Activated B cell treated with CpG ODN at 0.5 μM for 24 hours (primary cell): ENCODE data around the gene NID2. TPM values are rescaled to one million over a fixed set of nuclear protein-coding genes. Genes with fewer than 3 reads are reported as not detected.

Experiments
- ATAC-seq: fragments of 200-7000 bp; cut with Tn5 transposase; one replicate; pipeline ENCODE4 v1.10.0; 2021; ENCODE audit warnings: low read depth, mild to moderate bottlenecking, moderate library complexity
- CTCF ChIA-PET: fragments of 350-600 bp; sonication (Branson Sonifier 250); formaldehyde crosslinking; loops from one replicate; lab custom pipeline; 2021; ENCODE audit warnings: antibody characterized with exemption; lab: Charles Lee
- POLR2A ChIA-PET: fragments of 350-600 bp; sonication (Branson Sonifier 250); formaldehyde crosslinking; loops from one replicate; lab custom pipeline; 2021; ENCODE audit warnings: antibody characterized with exemption; lab: Charles Lee
- DNase-seq: peaks from one replicate; pipeline ENCODE4 v3.0.0; 2022
- H3K27ac Mint-ChIP-seq: one replicate; pipeline ENCODE4 v1.8.0; 2020; ENCODE audit warnings: mixed read lengths
- H3K27me3 Mint-ChIP-seq: one replicate; pipeline ENCODE4 v1.8.0; 2021; ENCODE audit warnings: mixed read lengths
- H3K36me3 Mint-ChIP-seq: one replicate; pipeline ENCODE4 v1.8.0; 2021; ENCODE audit warnings: low read depth, mixed read lengths
- H3K4me1 Mint-ChIP-seq: one replicate; pipeline ENCODE4 v1.8.0; 2021; ENCODE audit warnings: mixed read lengths
- H3K4me3 Mint-ChIP-seq: one replicate; pipeline ENCODE4 v1.8.0; 2020; ENCODE audit warnings: mild to moderate bottlenecking, mixed read lengths
- H3K9me3 Mint-ChIP-seq: one replicate; pipeline ENCODE4 v1.8.0; 2020; ENCODE audit warnings: mixed read lengths
- intact Hi-C: fragments of 100-400 bp; cut with micrococcal nuclease; formaldehyde crosslinking; loops from one replicate; pipeline ENCODE4 v1.15.1; 2024
- total RNA-seq: library from RNA; stranded (reverse); gene quantifications from 2 replicates; pipeline ENCODE4 v1.2.3, GENCODE V29; 2022
- TF ChIP-seq, protein P1 (sequence below): fragments of 200-600 bp; IDR thresholded peaks from one replicate; pipeline ENCODE4 v1.8.0; 2022; ENCODE audit warnings: antibody characterized with exemption, mild to moderate bottlenecking

Gene NID2
- total RNA-seq, 1 donor from 2014 or later: not detected

DNA sequence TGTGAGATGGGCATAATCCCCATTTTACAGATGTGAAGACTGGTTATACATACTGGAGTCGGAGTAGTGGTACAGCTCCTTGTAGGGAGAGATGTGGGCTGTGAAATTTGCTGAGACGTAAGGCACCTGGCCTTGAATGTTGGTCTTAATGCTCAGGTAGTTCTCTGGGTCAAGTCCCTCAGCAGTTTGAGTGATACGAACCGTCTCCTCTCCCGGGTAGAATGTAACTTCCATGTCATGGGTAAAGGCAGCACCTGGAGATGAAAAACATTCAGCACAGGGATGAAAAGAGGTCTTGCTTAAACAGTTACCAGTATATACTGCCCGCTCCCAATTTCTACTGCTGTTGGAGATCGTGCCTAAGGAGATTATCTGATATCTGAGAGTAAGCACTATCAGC, 28.3 kb downstream of the NID2 start:
- Mint-ChIP-seq H3K4me3 (no peak overlapping the region), H3K4me1 (peaks cover 11% of the 10 kb centered on the region), H3K9me3 (peaks cover 6% of the 10 kb centered on the region), H3K27me3 (peaks cover 8% of the 10 kb centered on the region), H3K27ac (no peak overlapping the region), H3K36me3 (no peaks in the 10 kb centered on the region)
- DNase-seq (no peak), ATAC-seq (no peak)
- POLR2A ChIA-PET: no interaction called here
- intact Hi-C loops: loop anchor here (10.0 kb wide), 1 partner anchor 234 kb away; no protein-coding TSS in a partner anchor
- CTCF ChIA-PET: interaction anchor here (0.9 kb wide), 1 partner anchor 105 kb away, joined by 3 read pairs; no protein-coding TSS in a partner anchor
- TF ChIP-seq, protein P1, sequence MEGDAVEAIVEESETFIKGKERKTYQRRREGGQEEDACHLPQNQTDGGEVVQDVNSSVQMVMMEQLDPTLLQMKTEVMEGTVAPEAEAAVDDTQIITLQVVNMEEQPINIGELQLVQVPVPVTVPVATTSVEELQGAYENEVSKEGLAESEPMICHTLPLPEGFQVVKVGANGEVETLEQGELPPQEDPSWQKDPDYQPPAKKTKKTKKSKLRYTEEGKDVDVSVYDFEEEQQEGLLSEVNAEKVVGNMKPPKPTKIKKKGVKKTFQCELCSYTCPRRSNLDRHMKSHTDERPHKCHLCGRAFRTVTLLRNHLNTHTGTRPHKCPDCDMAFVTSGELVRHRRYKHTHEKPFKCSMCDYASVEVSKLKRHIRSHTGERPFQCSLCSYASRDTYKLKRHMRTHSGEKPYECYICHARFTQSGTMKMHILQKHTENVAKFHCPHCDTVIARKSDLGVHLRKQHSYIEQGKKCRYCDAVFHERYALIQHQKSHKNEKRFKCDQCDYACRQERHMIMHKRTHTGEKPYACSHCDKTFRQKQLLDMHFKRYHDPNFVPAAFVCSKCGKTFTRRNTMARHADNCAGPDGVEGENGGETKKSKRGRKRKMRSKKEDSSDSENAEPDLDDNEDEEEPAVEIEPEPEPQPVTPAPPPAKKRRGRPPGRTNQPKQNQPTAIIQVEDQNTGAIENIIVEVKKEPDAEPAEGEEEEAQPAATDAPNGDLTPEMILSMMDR: no peak

DNA sequence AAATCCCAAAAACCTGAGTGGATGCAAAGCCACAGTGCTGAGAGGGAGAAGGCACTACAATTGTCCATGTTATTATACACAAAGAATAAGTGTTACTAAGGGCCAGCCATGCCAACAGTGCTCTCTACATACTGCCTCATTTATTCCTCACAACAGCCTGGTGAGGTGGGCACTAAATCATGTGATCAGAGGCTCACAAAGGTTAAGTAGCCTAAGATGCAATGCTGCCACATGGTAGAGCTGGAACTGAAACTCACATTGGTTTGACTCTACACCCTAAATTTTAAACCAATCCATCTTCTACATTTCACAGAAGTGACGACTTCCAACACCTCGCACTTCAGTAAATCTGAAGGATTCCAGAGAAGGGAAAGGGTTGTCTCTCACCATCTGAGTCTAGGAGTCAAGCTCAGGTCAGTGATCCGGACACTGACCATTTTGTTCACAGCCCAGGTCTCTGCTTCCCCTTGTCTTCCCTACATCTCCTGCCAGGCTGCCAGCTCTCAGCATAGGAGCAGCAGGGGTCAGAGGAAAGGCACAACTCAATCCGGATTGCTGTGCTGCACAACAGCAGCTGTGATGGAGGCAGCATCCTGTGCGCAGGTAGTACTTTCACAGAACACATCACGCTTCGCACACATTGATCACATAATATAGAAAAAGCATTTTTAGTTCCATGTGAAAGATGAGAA, 29.6 kb downstream of the NID2 start:
- H3K4me1 Mint-ChIP-seq: peaks cover 3% of the 10 kb centered on the region
- TF ChIP-seq, protein P1: no peak
- H3K9me3 Mint-ChIP-seq: peaks cover 6% of the 10 kb centered on the region
- intact Hi-C loops: no loop called here
- ChIA-PET CTCF (no interaction called here), POLR2A (no interaction called here)
- no peak for ATAC-seq
- H3K36me3 Mint-ChIP-seq: no peaks in the 10 kb centered on the region
- no peak overlapping the region for H3K4me3 Mint-ChIP-seq
- DNase-seq: no peak
- peaks cover 4% of the 10 kb centered on the region for H3K27me3 Mint-ChIP-seq
- no peak overlapping the region for H3K27ac Mint-ChIP-seq

DNA sequence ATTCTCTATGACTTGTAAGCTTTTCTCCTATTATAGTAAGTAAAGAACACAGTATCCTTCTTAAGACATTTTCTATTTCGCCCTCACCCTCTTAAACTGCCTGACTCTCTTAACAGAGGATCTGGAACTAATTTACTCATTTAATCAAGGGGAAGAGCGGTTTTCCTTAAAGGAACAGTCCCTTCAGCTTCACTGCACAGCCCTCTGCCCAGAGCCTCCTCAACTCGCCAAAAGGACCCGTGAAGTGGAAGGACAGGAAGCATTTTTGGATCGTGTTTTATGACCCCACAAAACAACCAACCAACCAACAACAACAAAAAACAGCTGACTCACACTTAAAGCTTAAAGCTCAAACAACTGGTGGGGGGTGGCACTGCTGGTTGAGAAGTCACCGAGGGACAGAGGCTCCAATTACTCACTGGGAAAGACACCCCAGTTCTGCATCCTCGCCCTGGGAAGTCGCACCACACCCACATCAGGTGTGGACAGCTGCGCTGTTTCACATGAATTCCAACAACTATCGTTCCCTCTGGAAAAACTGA, 35.7 kb downstream of the NID2 start:
- ATAC-seq (no peak), DNase-seq (no peak)
- Mint-ChIP-seq H3K9me3 (peaks cover 6% of the 10 kb centered on the region), H3K4me1 (no peaks in the 10 kb centered on the region), H3K36me3 (no peaks in the 10 kb centered on the region), H3K4me3 (no peak overlapping the region), H3K27me3 (peaks cover 6% of the 10 kb centered on the region), H3K27ac (no peak overlapping the region)
- intact Hi-C loops: no loop called here
- POLR2A ChIA-PET: no interaction called here
- TF ChIP-seq, protein P1: no peak
- CTCF ChIA-PET: no interaction called here

DNA sequence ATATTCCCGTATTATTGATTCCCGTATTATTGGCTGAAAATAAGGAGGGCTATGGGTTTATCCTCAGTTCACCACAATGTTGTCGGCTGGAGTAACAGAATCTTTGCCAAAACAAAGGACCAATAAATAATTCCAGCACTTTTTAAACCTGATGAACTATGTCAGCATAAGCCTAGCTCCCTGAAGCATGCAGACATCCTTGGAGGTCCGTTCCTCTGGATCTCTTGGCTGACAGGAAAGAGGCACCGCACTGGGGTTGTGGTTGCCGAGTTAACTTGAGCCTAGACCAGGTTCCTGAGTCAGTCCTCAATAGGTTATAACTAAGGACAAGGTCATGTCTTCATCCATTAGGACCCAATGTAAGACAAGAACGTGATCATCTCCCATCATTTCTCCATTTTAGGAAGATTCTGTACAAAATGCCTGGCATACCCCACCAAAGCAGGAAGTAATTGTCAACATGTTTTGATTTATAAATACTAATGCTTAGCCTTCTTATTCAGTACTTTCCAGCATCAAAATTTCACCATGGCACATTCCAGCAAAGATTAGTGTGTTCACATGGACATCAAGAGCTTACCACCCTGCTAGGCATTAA, 36.6 kb downstream of the NID2 start:
- Mint-ChIP-seq H3K36me3 (no peaks in the 10 kb centered on the region), H3K4me1 (no peaks in the 10 kb centered on the region), H3K9me3 (peaks cover 6% of the 10 kb centered on the region), H3K27ac (no peak overlapping the region), H3K27me3 (peaks cover 5% of the 10 kb centered on the region), H3K4me3 (no peak overlapping the region)
- ChIA-PET POLR2A (interaction anchor here (0.6 kb wide), 1 partner anchor 321 kb away, joined by 4 read pairs; no protein-coding TSS in a partner anchor), CTCF (no interaction called here)
- TF ChIP-seq, protein P1: no peak
- intact Hi-C loops: no loop called here
- DNase-seq (no peak), ATAC-seq (no peak)

DNA sequence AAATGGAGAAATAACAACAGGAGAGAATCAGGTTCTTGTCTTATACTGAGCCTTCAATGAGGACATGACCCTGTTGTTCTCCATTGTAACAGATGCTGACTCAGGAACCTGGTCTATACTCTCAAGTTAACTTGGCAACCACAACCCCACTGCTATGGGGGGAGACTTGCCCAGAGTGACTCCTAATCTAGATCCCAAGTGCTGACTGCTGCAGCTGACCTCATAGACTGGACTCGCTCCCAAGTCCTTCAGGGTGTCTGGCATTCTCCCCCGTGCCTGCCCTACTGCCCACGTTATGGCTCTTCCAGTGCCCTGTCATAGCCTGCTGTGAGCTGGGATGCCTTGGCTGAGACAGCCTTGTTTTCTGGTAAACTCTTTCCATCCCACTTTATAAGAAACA, 37.1 kb downstream of the NID2 start:
- H3K9me3 Mint-ChIP-seq: peaks cover 5% of the 10 kb centered on the region
- no peak overlapping the region for H3K27ac Mint-ChIP-seq
- H3K36me3 Mint-ChIP-seq: no peaks in the 10 kb centered on the region
- DNase-seq (no peak), ATAC-seq (no peak)
- TF ChIP-seq, protein P1: no peak
- intact Hi-C loops: no loop called here
- no peak overlapping the region for H3K4me3 Mint-ChIP-seq
- CTCF ChIA-PET: no interaction called here
- peaks cover 4% of the 10 kb centered on the region for H3K27me3 Mint-ChIP-seq
- POLR2A ChIA-PET: interaction anchor here (0.6 kb wide), 1 partner anchor 321 kb away, joined by 4 read pairs; no protein-coding TSS in a partner anchor
- no peaks in the 10 kb centered on the region for H3K4me1 Mint-ChIP-seq
